ENCODE measurements around the gene ZNF169.

Gene ZNF169

GRCh38 chr9:94259077-94259862 is at the start of gene ZNF169:
TSS of gene ZNF169 (plus strand) at chr9:94259298. CDS start at chr9:94278813, 19,515 bp downstream.
- TF ChIP-seq GATA2 (IDR thresholded peaks at IDR 0.05; ENCODE audit: low read depth, low read length) (no peak), GATA3 (IDR thresholded peaks at IDR 0.05; ENCODE audit: low read depth, low read length) (no peak)

GRCh38 chr9:94210616-94211603 is 48.2 kb upstream of the ZNF169 start:
- TF ChIP-seq GATA3 (IDR thresholded peaks at IDR 0.05; ENCODE audit: low read depth, low read length) (no peak), GATA2 (IDR thresholded peaks at IDR 0.05; ENCODE audit: low read depth, low read length) (peak; percentile 47; the same call in 1 of the 2 replicates)

- TF ChIP-seq GATA2 (IDR thresholded peaks at IDR 0.05; ENCODE audit: low read depth, low read length), result no peak
- no peak for TF ChIP-seq GATA3 (IDR thresholded peaks at IDR 0.05; ENCODE audit: low read depth, low read length)
These were observed 47.0 kb upstream of the ZNF169 start for GRCh38 chr9:94212091-94212490.

GRCh38 chr9:94212531-94212930 is 46.6 kb upstream of the ZNF169 start:
- TF ChIP-seq GATA2 (IDR thresholded peaks at IDR 0.05; ENCODE audit: low read depth, low read length) (no peak), GATA3 (IDR thresholded peaks at IDR 0.05; ENCODE audit: low read depth, low read length) (no peak)

GRCh38 chr9:94213511-94214124 is 45.5 kb upstream of the ZNF169 start:
- no peak for TF ChIP-seq GATA2 (IDR thresholded peaks at IDR 0.05; ENCODE audit: low read depth, low read length)

GRCh38 chr9:94222870-94223269 is 36.2 kb upstream of the ZNF169 start:
- TF ChIP-seq GATA2 (IDR thresholded peaks at IDR 0.05; ENCODE audit: low read depth, low read length) (no peak), GATA3 (IDR thresholded peaks at IDR 0.05; ENCODE audit: low read depth, low read length) (no peak)

- no peak for TF ChIP-seq GATA2 (IDR thresholded peaks at IDR 0.05; ENCODE audit: low read depth, low read length)
- TF ChIP-seq GATA3 (IDR thresholded peaks at IDR 0.05; ENCODE audit: low read depth, low read length), result no peak
These were observed 30.5 kb upstream of the ZNF169 start for GRCh38 chr9:94228616-94229015.

- TF ChIP-seq GATA3 (IDR thresholded peaks at IDR 0.05; ENCODE audit: low read depth, low read length) (no peak), GATA2 (IDR thresholded peaks at IDR 0.05; ENCODE audit: low read depth, low read length) (no peak)
These were observed 26.7 kb upstream of the ZNF169 start for GRCh38 chr9:94232428-94232827.

GRCh38 chr9:94245651-94246050 is 13.4 kb upstream of the ZNF169 start:
- TF ChIP-seq GATA3 (IDR thresholded peaks at IDR 0.05; ENCODE audit: low read depth, low read length) (no peak), GATA2 (IDR thresholded peaks at IDR 0.05; ENCODE audit: low read depth, low read length) (no peak)

GRCh38 chr9:94250456-94250855 is 8.6 kb upstream of the ZNF169 start:
- TF ChIP-seq GATA2 (IDR thresholded peaks at IDR 0.05; ENCODE audit: low read depth, low read length) (no peak), GATA3 (IDR thresholded peaks at IDR 0.05; ENCODE audit: low read depth, low read length) (no peak)

GRCh38 chr9:94256007-94256406 is 3.1 kb upstream of the ZNF169 start:
- TF ChIP-seq GATA2 (IDR thresholded peaks at IDR 0.05; ENCODE audit: low read depth, low read length) (no peak), GATA3 (IDR thresholded peaks at IDR 0.05; ENCODE audit: low read depth, low read length) (no peak)

- no peak for TF ChIP-seq GATA2 (IDR thresholded peaks at IDR 0.05; ENCODE audit: low read depth, low read length)
- TF ChIP-seq GATA3 (IDR thresholded peaks at IDR 0.05; ENCODE audit: low read depth, low read length), result no peak
These were observed 10.2 kb downstream of the ZNF169 start for GRCh38 chr9:94269264-94269663.

- TF ChIP-seq GATA2 (IDR thresholded peaks at IDR 0.05; ENCODE audit: low read depth, low read length) (no peak), GATA3 (IDR thresholded peaks at IDR 0.05; ENCODE audit: low read depth, low read length) (no peak)
These were observed 10.9 kb downstream of the ZNF169 start for GRCh38 chr9:94270009-94270408.

GRCh38 chr9:94277885-94278536 is 18.9 kb downstream of the ZNF169 start:
- TF ChIP-seq GATA3 (IDR thresholded peaks at IDR 0.05; ENCODE audit: low read depth, low read length) (no peak), GATA2 (IDR thresholded peaks at IDR 0.05; ENCODE audit: low read depth, low read length) (no peak)

Data from SH-SY5Y (cell line).